ENCODE results near the gene ZDHHC6.

GRCh38 chr10:112407696-112408095 is 39.0 kb downstream of the ZDHHC6 start:
- TF ChIP-seq CTCF (IDR thresholded peaks at IDR 0.05; ENCODE audit: low read length), result no peak
- TF ChIP-seq EZH2phosphoT487 (IDR thresholded peaks at IDR 0.05; ENCODE audit: low read length), result no peak
- no peak for TF ChIP-seq EZH2 (optimal IDR thresholded peaks at IDR 0.05; ENCODE audit: low read depth, low read length)
